Liver (tissue), 3 donors: ENCODE measurements around the gene CCNE1.

ENCODE experiments used
- ATF3 ChIP-seq: IDR thresholded peaks from 2 replicates; pipeline ENCODE4 v1.6.1; 2016; ENCODE audit warnings: antibody characterized with exemption
- CTCF ChIP-seq: fragments of 150-350 bp; IDR thresholded peaks from 2 replicates; pipeline ENCODE4 v1.5.1; 2017; ENCODE audit warnings: improper control_type of control experiment, low read depth, low read length; ENCODE audit not compliant: missing input control
- EGR1 ChIP-seq, 2 donors: IDR thresholded peaks; 2 replicates each; pipeline ENCODE4 v1.6.1; 2016 to 2018; ENCODE audit warnings: antibody characterized with exemption in 2 of 2, low read depth in 2 of 2
- HNF4G ChIP-seq: IDR thresholded peaks from 2 replicates; pipeline ENCODE4 v1.6.1; 2016; ENCODE audit warnings: antibody characterized with exemption
- JUND ChIP-seq, 2 donors: IDR thresholded peaks; 2 replicates each; pipeline ENCODE4 v1.6.1; 2016; ENCODE audit warnings: antibody characterized with exemption in 2 of 2
- MAX ChIP-seq: IDR thresholded peaks from 2 replicates; pipeline ENCODE4 v1.6.1; 2016; ENCODE audit warnings: antibody characterized with exemption
- RAD21 ChIP-seq, 2 donors: IDR thresholded peaks; 2 replicates each; pipeline ENCODE4 v1.6.1; 2016; ENCODE audit warnings: antibody characterized with exemption in 2 of 2, mild to moderate bottlenecking in 2 of 2
- REST ChIP-seq: IDR thresholded peaks from 2 replicates; pipeline ENCODE4 v1.6.1; 2016; ENCODE audit warnings: antibody characterized with exemption, mild to moderate bottlenecking
- RXRA ChIP-seq, 2 donors: IDR thresholded peaks; 2 replicates each; pipeline ENCODE4 v1.6.1; 2017 to 2018; ENCODE audit warnings: antibody characterized with exemption in 2 of 2, mild to moderate bottlenecking in 1 of 2
- SP1 ChIP-seq: IDR thresholded peaks from 2 replicates; pipeline ENCODE4 v1.6.1; 2018; ENCODE audit warnings: antibody characterized with exemption, mild to moderate bottlenecking
- TAF1 ChIP-seq: conservative IDR thresholded peaks from 2 replicates; pipeline ENCODE4 v1.6.1; 2016; ENCODE audit warnings: antibody characterized with exemption, mild to moderate bottlenecking
- YY1 ChIP-seq: IDR thresholded peaks from 2 replicates; pipeline ENCODE4 v1.6.1; 2016; ENCODE audit warnings: antibody characterized with exemption, mild to moderate bottlenecking
- ZBTB33 ChIP-seq: IDR thresholded peaks from 2 replicates; pipeline ENCODE4 v1.6.1; 2016; ENCODE audit warnings: antibody characterized with exemption
- donor health status: healthy.
- donor health status: healthy.

- TF ChIP-seq JUND (IDR thresholded peaks at IDR 0.05) (no peak), YY1 (no peak), CTCF (no peak), SP1 (no peak), MAX (no peak), REST (no peak), ZBTB33 (no peak), EGR1 (IDR thresholded peaks at IDR 0.05; ENCODE audit: low read depth in 2 of 2) (no peak), TAF1 (no peak), RXRA (IDR thresholded peaks at IDR 0.05) (no peak), RAD21 (IDR thresholded peaks at IDR 0.05) (no peak), ATF3 (no peak), HNF4G (no peak)
These were observed 1.3 kb upstream of the CCNE1 start for GRCh38 chr19:29810504-29810871.
